ENCODE results near the gene BRIX1. TPM values are rescaled to one million over a fixed set of nuclear protein-coding genes. Genes with fewer than 3 reads are reported as not detected.

The BRIX1 gene
- total RNA-seq (100 to 1,000 TPM; 102 to 114 TPM), polyA plus RNA-seq (53.4 TPM)

- ChIA-PET POLR2A (interaction anchor here (0.7 to 4.0 kb wide), 5 partner anchors 11 to 1961 kb away, joined by 3 to 97 read pairs (median 7); partner anchors contain the start of genes DNAJC21, NIPBL and TTC23L), CTCF (interaction anchor here (0.7 to 4.1 kb wide), 8 partner anchors 8 to 1327 kb away, joined by 3 to 32 read pairs (median 4); partner anchors contain the start of genes DNAJC21 and NADK2)
- H3K4me1 ChIP-seq (ENCODE audit: insufficient read depth, low read length), result peaks cover 34% of the 10 kb centered on the region
- H3K27me3 ChIP-seq (ENCODE audit: insufficient read depth, low read length, poor library complexity, severe bottlenecking), result no peaks in the 10 kb centered on the region
- peak within 1 kb of the TSS in 1 of 7 donors; percentile 84 for H3K4me3 Mint-ChIP-seq
- peak within 1 kb of the TSS in 3 of 8 donors; percentile 65 to 73 (median 68) for H3K27ac Mint-ChIP-seq
- peaks cover 28 to 49% (median 38%) of the 10 kb centered on the region in 3 donors for H3K4me1 Mint-ChIP-seq
- peak; percentile 89 to 94 (median 93) for DNase-seq
- peaks cover 0 to 34% (median 4%) of the 10 kb centered on the region in 3 donors for H3K36me3 Mint-ChIP-seq
- H3K9me3 Mint-ChIP-seq, result no peaks in the 10 kb centered on the region
- H3K4me3 ChIP-seq (ENCODE audit: low read length), result peak within 1 kb of the TSS; percentile 78
- peaks cover 19% of the 10 kb centered on the region for H3K36me3 ChIP-seq (ENCODE audit: insufficient read depth, low read length)
- no peaks in the 10 kb centered on the region for H3K27me3 Mint-ChIP-seq
- peak within 1 kb of the TSS; percentile 89 for H3K27ac ChIP-seq (ENCODE audit: low read depth, low read length)
- no peaks in the 10 kb centered on the region for H3K9me3 ChIP-seq (ENCODE audit: low read length)
Measured at GRCh38 chr5:34915139-34915855, at the start of gene BRIX1, which contains the start of gene RAD1. TSS of gene BRIX1 (plus strand) at chr5:34915711. CDS start at chr5:34915739, 28 bp downstream. TSS of gene RAD1 (minus strand) at chr5:34915504. CDS start at chr5:34914892, 612 bp downstream.

GRCh38 chr5:34866989-34867471 is 48.5 kb upstream of the BRIX1 start:
- Mint-ChIP-seq H3K27me3 (peaks cover 3 to 13% of the 10 kb centered on the region in 2 donors), H3K4me3 (no peak overlapping the region), H3K4me1 (no peaks in the 10 kb centered on the region), H3K9me3 (no peaks in the 10 kb centered on the region), H3K36me3 (no peaks in the 10 kb centered on the region), H3K27ac (no peak overlapping the region)
- DNase-seq, result no peak
- H3K27me3 ChIP-seq (ENCODE audit: insufficient read depth, low read length, poor library complexity, severe bottlenecking), result no peaks in the 10 kb centered on the region
- CTCF ChIA-PET, result no interaction called here
- H3K36me3 ChIP-seq (ENCODE audit: insufficient read depth, low read length), result no peaks in the 10 kb centered on the region
- peak overlapping the region; percentile 56 for H3K27ac ChIP-seq (ENCODE audit: low read depth, low read length)
- no peak overlapping the region for H3K4me3 ChIP-seq (ENCODE audit: low read length)
- H3K9me3 ChIP-seq (ENCODE audit: low read length), result no peaks in the 10 kb centered on the region
- H3K4me1 ChIP-seq (ENCODE audit: insufficient read depth, low read length), result no peaks in the 10 kb centered on the region
- POLR2A ChIA-PET, result no interaction called here

- no peaks in the 10 kb centered on the region for H3K4me1 ChIP-seq (ENCODE audit: insufficient read depth, low read length)
- H3K4me3 ChIP-seq (ENCODE audit: low read length), result no peak overlapping the region
- Mint-ChIP-seq H3K4me1 (no peaks in the 10 kb centered on the region), H3K9me3 (no peaks in the 10 kb centered on the region), H3K27me3 (peaks cover 3 to 13% of the 10 kb centered on the region in 2 donors), H3K4me3 (no peak overlapping the region), H3K36me3 (no peaks in the 10 kb centered on the region), H3K27ac (no peak overlapping the region)
- H3K36me3 ChIP-seq (ENCODE audit: insufficient read depth, low read length), result no peaks in the 10 kb centered on the region
- H3K27ac ChIP-seq (ENCODE audit: low read depth, low read length), result peak overlapping the region; percentile 56
- ChIA-PET POLR2A (no interaction called here), CTCF (no interaction called here)
- DNase-seq, result no peak
- no peaks in the 10 kb centered on the region for H3K9me3 ChIP-seq (ENCODE audit: low read length)
- H3K27me3 ChIP-seq (ENCODE audit: insufficient read depth, low read length, poor library complexity, severe bottlenecking), result no peaks in the 10 kb centered on the region
Measured at GRCh38 chr5:34867660-34868059, 47.9 kb upstream of the BRIX1 start.

- H3K4me1 Mint-ChIP-seq, result no peaks in the 10 kb centered on the region
- CTCF ChIA-PET, result no interaction called here
- H3K4me3 ChIP-seq (ENCODE audit: low read length), result no peak overlapping the region
Measured at GRCh38 chr5:34868791-34869190, 46.7 kb upstream of the BRIX1 start.

GRCh38 chr5:34869256-34869655 is 46.3 kb upstream of the BRIX1 start:
- Mint-ChIP-seq H3K4me3 (no peak overlapping the region), H3K36me3 (no peaks in the 10 kb centered on the region), H3K27ac (no peak overlapping the region), H3K9me3 (no peaks in the 10 kb centered on the region), H3K4me1 (no peaks in the 10 kb centered on the region), H3K27me3 (peaks cover 3 to 16% of the 10 kb centered on the region in 2 donors)
- H3K4me1 ChIP-seq (ENCODE audit: insufficient read depth, low read length), result no peaks in the 10 kb centered on the region
- no peaks in the 10 kb centered on the region for H3K27me3 ChIP-seq (ENCODE audit: insufficient read depth, low read length, poor library complexity, severe bottlenecking)
- CTCF ChIA-PET, result no interaction called here
- H3K9me3 ChIP-seq (ENCODE audit: low read length), result no peaks in the 10 kb centered on the region
- no peak for DNase-seq
- H3K4me3 ChIP-seq (ENCODE audit: low read length), result no peak overlapping the region
- POLR2A ChIA-PET, result no interaction called here
- no peak overlapping the region for H3K27ac ChIP-seq (ENCODE audit: low read depth, low read length)
- no peaks in the 10 kb centered on the region for H3K36me3 ChIP-seq (ENCODE audit: insufficient read depth, low read length)

More at GRCh38 chr5:34868791-34869190, 46.7 kb upstream of the BRIX1 start:
- POLR2A ChIA-PET, result no interaction called here
- DNase-seq, result no peak
- Mint-ChIP-seq H3K9me3 (no peaks in the 10 kb centered on the region), H3K36me3 (no peaks in the 10 kb centered on the region), H3K27me3 (peaks cover 3 to 13% of the 10 kb centered on the region in 2 donors), H3K27ac (no peak overlapping the region), H3K4me3 (no peak overlapping the region)
- Histone ChIP-seq H3K27ac (ENCODE audit: low read depth, low read length) (no peak overlapping the region), H3K9me3 (ENCODE audit: low read length) (no peaks in the 10 kb centered on the region), H3K27me3 (ENCODE audit: insufficient read depth, low read length, poor library complexity, severe bottlenecking) (no peaks in the 10 kb centered on the region), H3K4me1 (ENCODE audit: insufficient read depth, low read length) (no peaks in the 10 kb centered on the region), H3K36me3 (ENCODE audit: insufficient read depth, low read length) (no peaks in the 10 kb centered on the region)

- no peak for DNase-seq
- H3K27me3 Mint-ChIP-seq, result peaks cover 3 to 16% of the 10 kb centered on the region in 2 donors
- H3K27ac ChIP-seq (ENCODE audit: low read depth, low read length), result no peak overlapping the region
- no peak overlapping the region for H3K4me3 ChIP-seq (ENCODE audit: low read length)
- no peaks in the 10 kb centered on the region for H3K9me3 ChIP-seq (ENCODE audit: low read length)
- H3K36me3 Mint-ChIP-seq, result no peaks in the 10 kb centered on the region
- no peaks in the 10 kb centered on the region for H3K27me3 ChIP-seq (ENCODE audit: insufficient read depth, low read length, poor library complexity, severe bottlenecking)
- peaks cover 0 to 2% (median under 1%) of the 10 kb centered on the region in 5 donors for H3K9me3 Mint-ChIP-seq
- POLR2A ChIA-PET, result no interaction called here
- CTCF ChIA-PET, result no interaction called here
- no peak overlapping the region for H3K4me3 Mint-ChIP-seq
- no peaks in the 10 kb centered on the region for H3K36me3 ChIP-seq (ENCODE audit: insufficient read depth, low read length)
- H3K4me1 Mint-ChIP-seq, result no peaks in the 10 kb centered on the region
- no peaks in the 10 kb centered on the region for H3K4me1 ChIP-seq (ENCODE audit: insufficient read depth, low read length)
- H3K27ac Mint-ChIP-seq, result no peak overlapping the region
Measured at GRCh38 chr5:34870382-34870781, 45.1 kb upstream of the BRIX1 start.

GRCh38 chr5:34876275-34876674 is 39.2 kb upstream of the BRIX1 start:
- Mint-ChIP-seq H3K27ac (no peak overlapping the region), H3K4me3 (no peak overlapping the region), H3K27me3 (peaks cover 5 to 20% of the 10 kb centered on the region in 2 donors), H3K36me3 (peaks cover 0 to 3% (median 2%) of the 10 kb centered on the region in 3 donors), H3K4me1 (no peaks in the 10 kb centered on the region), H3K9me3 (peaks cover 0 to 17% (median 13%) of the 10 kb centered on the region in 5 donors)
- no peaks in the 10 kb centered on the region for H3K9me3 ChIP-seq (ENCODE audit: low read length)
- no peaks in the 10 kb centered on the region for H3K27me3 ChIP-seq (ENCODE audit: insufficient read depth, low read length, poor library complexity, severe bottlenecking)
- no peak overlapping the region for H3K27ac ChIP-seq (ENCODE audit: low read depth, low read length)
- no peak overlapping the region for H3K4me3 ChIP-seq (ENCODE audit: low read length)
- CTCF ChIA-PET, result no interaction called here
- no peaks in the 10 kb centered on the region for H3K36me3 ChIP-seq (ENCODE audit: insufficient read depth, low read length)
- POLR2A ChIA-PET, result no interaction called here
- H3K4me1 ChIP-seq (ENCODE audit: insufficient read depth, low read length), result no peaks in the 10 kb centered on the region
- DNase-seq, result no peak

- peaks cover 0 to 8% (median 4%) of the 10 kb centered on the region in 5 donors for H3K9me3 Mint-ChIP-seq
- no peak overlapping the region for H3K4me3 Mint-ChIP-seq
- DNase-seq, result no peak
- Histone ChIP-seq H3K9me3 (ENCODE audit: low read length) (no peaks in the 10 kb centered on the region), H3K27me3 (ENCODE audit: insufficient read depth, low read length, poor library complexity, severe bottlenecking) (no peaks in the 10 kb centered on the region), H3K4me3 (ENCODE audit: low read length) (no peak overlapping the region), H3K36me3 (ENCODE audit: insufficient read depth, low read length) (no peaks in the 10 kb centered on the region), H3K4me1 (ENCODE audit: insufficient read depth, low read length) (no peaks in the 10 kb centered on the region), H3K27ac (ENCODE audit: low read depth, low read length) (no peak overlapping the region)
- ChIA-PET CTCF (interaction anchor here (1.0 kb wide), 1 partner anchor 43 kb away, joined by 3 read pairs; no protein-coding TSS in a partner anchor), POLR2A (no interaction called here)
- no peak overlapping the region for H3K27ac Mint-ChIP-seq
- no peaks in the 10 kb centered on the region for H3K4me1 Mint-ChIP-seq
- peaks cover 0 to 2% (median under 1%) of the 10 kb centered on the region in 3 donors for H3K36me3 Mint-ChIP-seq
- peaks cover 7 to 40% of the 10 kb centered on the region in 2 donors for H3K27me3 Mint-ChIP-seq
Measured at GRCh38 chr5:34881246-34881645, 34.3 kb upstream of the BRIX1 start.
